GM18868 (cell line): ENCODE data around the gene OPCML.
"Not testable (repeated sequence)": the region's sequence is repeated elsewhere in the genome, so short reads cannot be mapped to it uniquely, and the experiment has no call there.

Source experiments
- ATAC-seq: cut with Tn5 transposase; IDR thresholded peaks from one replicate; pipeline ENCODE4 v1.9.1; 2021; ENCODE audit warnings: mild to moderate bottlenecking, moderate library complexity; ENCODE audit not compliant: unreplicated experiment

OPCML gene

DNA sequence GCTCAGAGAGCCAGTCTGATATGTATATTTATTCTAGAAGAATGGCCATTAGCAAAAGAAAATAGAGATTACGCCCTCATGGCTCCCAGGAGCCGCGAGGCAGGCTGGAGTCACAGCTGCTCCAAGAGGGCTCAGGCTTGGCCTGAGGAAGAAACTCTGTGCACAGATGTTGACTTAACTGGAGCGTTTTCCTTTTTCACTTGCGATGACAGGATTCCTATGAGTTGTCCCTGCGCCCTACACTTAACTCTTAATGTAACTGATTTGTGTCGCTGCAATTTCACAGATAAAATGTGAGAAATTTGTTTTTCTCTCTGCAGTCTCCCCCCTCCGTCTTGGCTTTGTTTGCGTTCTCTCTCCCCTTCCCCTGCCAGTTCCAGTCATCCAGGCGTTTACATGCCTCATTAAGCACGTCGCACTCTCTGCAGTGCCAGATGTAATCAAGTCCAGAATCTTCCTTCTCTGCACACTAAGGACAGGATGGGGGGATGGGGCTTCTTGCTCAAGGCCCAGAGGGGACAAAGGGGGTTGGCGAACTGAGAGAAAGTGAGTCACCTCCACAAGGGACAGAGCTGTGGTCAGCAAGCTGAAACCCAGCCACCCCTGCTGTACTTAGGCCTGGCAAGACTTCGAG lies 1101.8 kb downstream of the OPCML start:
- no peak for ATAC-seq

DNA sequence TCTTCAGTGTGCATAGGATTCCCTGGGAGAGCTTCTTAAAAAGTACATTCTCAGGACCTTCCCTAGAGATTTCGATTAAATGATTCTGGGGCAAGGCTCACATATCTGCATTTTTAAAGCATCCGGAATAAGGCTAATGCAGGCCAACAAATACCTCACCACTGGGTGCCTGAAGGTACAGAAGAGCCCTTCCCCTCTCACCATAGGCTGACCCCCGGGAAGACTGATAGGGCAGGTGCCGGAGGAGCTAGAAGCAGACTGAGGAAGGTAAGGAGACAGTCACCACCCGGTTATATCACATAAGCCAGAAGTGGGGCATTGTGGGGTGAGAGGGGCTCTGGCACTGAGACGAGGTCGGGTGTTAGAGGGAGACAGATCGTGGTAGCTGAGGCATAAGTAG lies 1102.6 kb downstream of the OPCML start:
- no peak for ATAC-seq

DNA sequence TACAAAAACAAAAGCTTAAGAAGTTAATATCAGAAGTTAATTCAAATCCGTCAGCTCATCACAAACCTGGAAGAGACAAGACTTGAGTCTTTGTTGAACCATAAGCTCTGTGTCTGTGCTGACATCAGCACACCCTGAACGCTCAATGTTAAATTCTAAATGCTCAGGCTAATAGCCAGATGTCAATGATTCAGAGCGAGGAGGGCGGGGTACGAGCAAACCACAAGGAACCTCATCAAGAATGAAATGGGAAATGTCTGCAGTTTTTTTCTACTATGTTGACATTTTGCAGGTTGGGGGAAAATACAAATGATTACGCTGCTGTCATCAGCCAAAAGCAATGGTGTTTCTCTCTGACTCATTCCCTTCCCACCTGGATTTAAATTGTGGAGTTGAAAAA lies 1104.7 kb downstream of the OPCML start:
- ATAC-seq = no peak

DNA sequence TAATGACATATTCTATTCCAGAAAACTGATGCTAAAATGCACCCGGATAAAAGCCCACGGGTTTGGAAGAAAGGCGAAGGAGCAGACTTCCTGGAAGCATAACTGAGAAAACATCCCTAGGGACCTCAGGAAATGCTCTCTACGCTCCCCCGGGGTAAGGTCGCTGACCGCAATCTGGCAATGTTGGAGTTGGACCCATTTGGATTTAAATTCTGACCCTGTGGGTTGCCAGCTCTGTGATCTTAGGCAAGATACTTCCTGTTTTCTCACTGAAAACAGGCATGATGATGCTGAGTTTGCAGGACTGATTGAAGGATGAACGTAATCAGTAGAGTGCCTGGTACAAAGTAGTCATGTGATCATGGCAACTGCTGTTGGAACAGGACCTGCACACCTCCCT lies 1107.9 kb downstream of the OPCML start:
- ATAC-seq = no peak

DNA sequence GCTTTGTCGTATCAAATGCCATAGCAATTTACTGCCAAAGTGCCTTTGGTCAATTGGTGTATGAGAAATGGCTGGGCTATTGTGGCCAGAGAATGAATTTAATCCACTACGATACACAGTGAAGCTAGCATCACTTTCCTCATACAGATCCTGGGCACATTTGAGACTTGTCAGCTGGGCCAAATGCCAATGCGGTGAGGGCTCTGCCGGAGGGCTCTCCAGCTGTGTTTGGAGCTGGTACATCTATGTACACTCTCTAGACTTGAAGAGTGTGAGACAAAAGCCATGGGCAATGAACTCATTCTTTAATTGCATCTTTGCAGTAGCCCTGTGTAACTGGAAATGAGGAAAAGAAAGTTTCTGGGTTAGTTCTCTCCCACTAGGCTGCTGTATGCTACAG lies 1109.0 kb downstream of the OPCML start:
- ATAC-seq = no peak

DNA sequence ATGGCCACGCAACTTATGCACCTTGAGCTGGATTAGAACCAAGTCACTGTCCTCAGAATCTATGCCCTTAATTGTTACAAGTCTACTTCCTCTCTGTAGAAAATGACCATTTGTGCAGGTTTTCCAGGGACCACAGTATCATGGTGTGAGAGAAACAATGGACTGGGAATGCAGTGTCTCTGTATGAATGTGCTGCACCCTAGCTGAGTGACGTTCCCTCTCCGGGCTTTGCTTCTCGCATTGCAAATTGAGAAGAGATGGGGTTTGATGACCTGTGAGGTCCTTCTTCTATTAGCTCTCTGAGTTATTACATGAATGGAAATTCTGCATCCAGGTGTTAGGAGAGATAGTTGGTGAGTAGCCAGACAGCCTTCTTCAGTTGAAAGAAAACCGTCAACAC lies 1109.6 kb downstream of the OPCML start:
- ATAC-seq = no peak

DNA sequence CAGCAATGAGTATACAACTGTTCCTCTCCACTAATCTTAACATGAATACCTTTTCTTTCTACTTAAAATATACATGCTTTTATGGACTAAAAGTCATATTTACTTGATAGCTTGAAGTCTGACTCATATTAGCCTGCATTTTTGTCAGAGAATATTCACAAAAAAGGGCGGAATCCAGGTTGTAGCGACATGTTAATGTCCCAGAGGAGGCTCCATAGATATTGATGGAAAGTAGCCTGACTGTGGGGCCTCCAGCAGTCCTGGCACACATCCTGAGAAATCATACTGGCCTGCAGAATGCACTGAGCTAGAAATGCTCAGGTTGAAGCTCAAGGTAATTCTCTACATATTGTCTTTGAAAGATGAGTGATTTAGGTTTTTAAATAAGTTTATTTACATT lies 1110.7 kb downstream of the OPCML start:
- no peak for ATAC-seq

DNA sequence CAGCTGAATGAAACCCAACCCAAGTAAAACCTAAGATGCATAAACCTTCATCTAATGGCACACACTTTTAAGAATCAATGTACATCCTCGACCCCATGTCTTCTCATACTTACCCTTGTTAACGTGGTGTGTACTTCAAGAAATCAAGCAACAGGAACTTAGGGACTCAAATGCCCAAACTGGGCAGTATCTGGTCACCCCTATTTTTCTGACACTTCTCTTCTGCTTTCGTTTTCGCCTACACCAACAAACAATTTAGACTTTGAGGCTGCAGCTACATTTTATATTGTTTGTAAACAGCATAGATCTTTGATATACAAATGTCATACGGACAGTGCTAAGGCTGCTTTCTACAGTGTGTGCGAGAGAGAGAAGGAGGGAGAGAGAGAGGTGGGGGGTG lies 1117.8 kb downstream of the OPCML start:
- ATAC-seq = no peak

DNA sequence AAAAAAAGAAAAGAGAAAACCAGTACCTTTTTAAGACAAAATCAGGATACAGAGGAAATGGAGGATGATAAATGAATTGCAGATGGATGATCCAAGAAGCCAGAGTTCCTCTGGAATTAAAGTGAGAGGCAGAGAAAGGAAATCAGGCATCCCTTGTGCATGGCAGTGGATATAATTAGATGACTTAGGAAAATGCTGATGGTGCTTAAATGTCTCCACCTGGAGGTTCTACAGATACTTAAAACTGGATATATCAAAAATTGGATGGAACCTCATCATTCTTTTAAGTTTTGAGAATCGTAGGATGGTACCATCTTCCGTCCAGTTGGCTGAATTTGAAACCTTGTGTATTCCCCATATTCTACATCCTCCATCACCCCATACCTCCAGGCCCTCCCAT lies 1121.9 kb downstream of the OPCML start:
- no peak for ATAC-seq

DNA sequence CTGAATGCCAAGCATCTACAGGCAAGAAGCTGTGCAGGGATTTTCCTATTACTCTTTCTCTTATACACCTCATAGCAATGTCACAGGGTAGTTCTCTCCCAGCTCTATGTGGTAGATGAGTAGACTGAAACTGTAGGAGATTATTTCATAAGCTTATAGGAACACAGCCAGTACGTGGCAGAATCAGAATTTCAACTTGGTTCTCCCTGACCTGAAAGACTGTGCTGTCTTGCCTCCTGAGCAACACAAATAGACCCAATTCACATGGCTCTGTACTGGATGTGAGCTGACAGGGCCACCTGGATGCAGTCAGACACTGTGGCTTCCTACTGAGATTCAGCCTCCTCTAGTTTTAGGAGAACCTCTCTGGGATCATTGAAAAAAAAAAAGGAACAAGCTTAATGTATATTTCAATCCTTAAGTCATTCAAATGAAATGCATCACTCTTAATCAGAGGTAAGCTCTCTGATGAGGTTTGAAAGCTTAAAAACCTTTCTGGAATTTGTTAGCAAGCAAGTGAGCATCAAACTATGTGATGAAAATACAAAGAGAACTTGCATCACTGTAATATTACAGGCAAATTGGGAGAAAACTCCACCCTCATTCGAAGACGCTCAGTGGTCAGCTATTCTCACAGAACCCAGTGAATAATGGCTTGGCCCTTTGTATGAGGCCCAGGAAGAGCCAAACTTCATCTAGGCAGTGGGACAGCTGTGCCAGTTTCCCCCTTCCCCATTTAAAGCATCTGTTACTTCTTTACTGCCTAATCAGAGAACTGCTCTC lies 1122.5 kb downstream of the OPCML start:
- ATAC-seq = no peak

DNA sequence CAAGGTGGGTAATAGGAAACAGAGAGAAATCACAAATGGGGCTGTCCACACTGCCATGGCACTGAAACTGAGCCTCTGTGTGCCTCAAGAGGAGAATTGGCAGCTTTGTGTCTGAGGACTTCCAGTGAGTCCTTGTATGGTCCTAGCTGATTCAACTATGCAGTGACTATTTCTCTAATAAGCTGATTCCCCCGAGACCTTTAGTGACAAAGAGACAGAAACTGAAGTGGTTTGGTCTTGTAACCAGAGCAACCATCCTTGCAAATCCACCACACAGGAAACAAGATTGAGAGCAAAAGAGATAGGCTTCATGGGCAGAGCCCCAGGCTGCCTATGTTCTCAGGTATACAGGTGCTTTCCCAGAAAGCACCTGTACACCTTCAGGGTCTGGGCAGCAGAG lies 1123.4 kb downstream of the OPCML start:
- ATAC-seq = peak; percentile 78

DNA sequence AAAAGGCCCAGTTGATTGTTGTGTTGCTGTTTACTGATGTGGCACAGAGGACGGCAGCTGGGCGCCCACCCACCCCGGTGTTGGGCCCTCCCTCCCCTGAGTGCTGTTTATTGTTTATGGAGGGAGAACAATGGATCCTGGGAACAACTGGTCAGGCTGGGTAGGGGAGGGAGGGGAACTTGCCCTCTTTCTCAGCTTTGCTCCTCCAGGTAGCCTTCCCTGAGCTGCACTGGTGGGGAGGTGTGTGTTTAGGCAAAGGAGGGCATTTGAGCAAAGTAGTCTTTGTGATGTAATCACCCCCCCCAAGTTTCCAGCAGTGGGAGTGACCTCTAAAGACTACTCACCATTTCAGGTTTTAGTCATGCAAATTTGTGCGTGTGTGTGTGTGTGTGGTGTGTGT lies 1126.6 kb downstream of the OPCML start:
- ATAC-seq = no peak

DNA sequence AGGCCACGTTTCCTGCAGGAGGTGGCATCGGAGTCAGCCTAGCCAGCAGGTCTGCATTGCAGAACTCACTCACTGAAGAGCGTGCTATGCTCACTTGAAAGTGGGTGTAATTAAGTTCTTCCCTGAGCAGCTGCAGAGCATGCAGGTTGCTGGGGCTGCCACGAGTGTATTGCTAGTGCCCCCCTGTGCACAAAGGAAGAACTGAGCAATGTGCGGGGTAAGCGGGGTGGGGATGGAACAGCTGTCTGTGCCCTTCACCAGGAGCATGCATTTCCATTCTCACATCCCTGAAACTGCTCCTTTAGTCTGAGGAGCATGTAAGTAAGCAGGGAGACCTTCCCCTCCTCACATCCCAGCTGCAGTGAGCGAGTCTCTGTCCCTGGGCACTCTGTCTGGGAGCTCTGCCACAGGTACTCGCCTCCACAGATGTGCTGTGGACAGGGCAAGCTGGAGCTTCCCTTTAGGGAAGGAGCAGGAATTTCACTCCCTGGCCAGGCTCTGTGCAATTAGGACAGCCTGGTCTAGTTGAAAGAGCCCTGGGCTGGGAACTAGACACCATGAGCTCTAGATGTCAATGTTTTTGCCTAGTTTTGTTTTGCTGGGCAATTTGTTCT lies 1130.1 kb downstream of the OPCML start:
- peak; percentile 92 for ATAC-seq

DNA sequence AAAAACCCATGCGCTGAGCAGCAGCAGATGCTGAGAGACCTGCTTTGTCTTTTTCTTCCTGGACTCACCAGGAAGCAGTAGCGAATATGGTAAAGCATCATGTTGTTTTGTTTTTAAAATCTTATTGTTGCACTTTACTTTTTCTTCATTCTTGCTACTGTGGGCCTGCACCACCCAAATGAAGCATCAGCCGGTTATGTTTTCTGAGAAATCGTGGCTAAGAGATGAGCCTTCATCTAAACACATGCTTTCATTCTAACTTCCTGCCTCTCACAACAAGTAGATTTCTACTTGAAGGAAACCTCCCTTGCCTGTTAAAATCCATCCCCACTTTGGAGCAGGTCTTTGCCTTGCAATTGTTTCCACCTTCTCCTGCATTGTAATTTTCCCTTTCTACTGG lies 1136.0 kb downstream of the OPCML start:
- no peak for ATAC-seq

DNA sequence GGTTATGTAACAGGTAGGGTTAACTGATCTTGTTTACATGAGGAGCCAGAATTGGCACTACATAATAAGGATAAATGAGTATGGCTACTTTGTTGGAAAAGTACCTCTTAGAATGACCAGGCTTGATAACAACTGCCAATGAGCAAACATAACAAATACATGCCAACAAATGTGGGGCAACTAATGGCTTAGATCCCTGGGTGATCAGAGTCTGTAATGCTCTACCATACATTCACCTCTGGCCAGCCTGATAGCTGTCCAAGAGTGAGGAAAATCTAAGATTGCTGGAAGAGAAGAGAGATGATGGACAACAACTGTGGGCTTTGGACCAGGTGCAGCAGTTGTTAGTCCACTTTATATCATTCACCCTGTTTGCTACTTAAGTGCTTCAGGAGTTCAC lies 1136.9 kb downstream of the OPCML start:
- ATAC-seq = no peak

DNA sequence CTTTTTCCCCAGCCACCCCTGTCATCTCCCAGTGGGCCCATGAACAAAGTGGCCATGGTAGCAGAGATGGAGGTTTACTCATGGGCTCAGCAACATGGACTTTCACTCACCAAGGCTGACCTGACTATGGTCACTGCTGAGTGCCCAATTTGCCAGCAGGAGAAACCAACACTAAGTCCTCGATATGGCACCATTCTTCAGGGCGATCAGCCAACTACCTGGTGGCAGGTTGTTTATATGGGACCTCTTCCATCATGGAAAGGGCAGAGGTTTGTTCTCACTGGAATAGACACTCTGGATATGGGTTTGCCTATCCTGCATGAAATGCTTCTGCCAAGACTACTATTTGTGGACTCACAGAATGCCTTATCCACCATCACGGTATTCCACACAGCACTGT lies 1152.8 kb downstream of the OPCML start:
- ATAC-seq = no peak

DNA sequence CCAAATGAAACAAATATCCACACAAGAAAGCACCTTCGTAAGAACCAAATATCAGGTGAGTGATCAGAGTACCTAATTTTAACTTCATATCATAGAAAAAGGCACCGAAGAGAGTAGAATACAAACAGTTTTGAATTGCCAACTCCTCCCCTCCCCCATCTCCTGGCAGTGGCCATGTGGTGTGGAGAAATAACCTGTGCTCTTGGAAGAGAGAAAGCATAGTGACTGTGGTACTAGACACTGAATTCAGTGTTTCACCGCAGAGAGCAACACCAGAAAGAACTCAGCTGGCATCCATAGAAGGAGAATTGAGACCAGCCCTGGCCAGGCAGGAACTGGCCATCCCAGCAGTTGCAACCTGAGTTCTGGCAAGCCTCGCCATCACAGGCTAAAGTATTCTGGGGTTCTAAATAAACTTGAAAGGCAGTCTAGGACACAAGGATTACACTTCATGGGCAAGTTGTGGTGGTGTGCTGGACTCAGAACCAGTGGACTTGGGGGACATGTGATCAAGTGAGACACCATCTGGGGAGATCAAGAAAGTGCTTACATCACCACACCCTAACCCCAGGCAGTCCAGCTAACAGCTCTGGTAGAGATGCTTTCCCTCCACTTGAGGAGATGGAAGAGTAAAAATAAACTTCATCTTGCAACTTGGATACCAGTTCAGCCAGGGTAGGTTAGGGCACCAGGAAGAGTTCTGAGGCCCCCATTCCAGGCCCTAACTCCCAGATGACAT lies 1158.7 kb downstream of the OPCML start:
- no peak for ATAC-seq

DNA sequence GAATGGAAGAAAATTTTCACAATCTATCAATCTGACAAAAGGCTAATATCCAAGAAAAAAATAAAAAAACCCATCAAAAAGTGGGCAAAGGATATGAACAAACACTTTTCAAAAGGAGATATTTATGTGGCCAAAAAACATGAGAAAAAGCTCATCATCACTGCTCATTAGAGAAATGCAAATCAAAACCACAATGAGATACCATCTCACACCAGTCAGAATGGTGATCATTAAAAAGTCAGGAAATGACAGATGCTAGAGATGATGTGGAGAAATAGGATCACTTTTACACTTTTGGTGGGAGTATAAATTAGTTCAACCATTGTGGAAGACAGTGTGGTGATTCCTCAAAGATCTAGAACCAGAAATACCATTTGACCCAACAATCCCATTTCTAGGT lies 1162.2 kb downstream of the OPCML start:
- not testable (repeated sequence) for ATAC-seq

DNA sequence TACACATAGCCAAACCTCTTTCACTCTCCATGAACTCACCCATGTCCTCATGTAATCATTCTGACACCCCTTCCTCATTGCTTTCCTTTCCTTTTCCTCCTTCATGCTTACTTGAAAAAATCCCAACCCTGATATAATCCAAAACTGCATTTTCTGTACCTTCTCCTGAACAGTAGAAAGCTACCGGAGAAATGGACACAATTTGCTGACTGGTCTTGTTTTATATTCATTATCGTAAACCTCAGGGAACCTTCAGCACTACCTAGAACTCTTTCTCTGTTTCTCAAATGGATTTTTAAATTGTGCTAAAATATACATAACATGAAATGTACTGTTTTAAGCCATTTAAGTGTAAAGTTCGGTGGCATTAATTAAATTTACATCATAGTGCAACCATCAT lies 1165.0 kb downstream of the OPCML start:
- no peak for ATAC-seq

DNA sequence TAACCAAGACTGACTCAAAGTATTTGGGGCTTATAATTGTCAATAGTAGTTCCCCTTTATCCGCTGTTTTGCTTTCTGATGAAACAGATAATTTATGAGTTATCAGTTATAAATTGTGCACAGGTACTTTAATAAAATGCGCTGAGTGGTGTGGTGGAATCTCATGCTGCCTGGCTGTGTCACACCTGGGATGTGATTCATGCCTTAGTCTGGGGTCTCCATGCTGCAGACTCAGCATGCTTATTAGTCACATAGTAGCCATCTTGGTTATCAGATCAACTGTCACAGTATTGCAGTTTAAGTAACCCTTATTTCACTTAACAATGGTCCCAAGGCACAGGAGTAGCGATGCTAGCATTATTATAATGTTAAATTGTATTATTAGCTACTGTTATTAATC lies 1166.7 kb downstream of the OPCML start:
- no peak for ATAC-seq
